C4-2B (cell line): ENCODE measurements around the gene MDK.

Experiments
- CTCF ChIP-seq: fragments of 450-650 bp; conservative IDR thresholded peaks from 2 replicates; pipeline ENCODE4 v1.5.1; 2017; ENCODE audit warnings: mild to moderate bottlenecking
- ZFX ChIP-seq: fragments of 450-650 bp; IDR thresholded peaks from 2 replicates; pipeline ENCODE4 v1.6.1; 2017

DNA sequence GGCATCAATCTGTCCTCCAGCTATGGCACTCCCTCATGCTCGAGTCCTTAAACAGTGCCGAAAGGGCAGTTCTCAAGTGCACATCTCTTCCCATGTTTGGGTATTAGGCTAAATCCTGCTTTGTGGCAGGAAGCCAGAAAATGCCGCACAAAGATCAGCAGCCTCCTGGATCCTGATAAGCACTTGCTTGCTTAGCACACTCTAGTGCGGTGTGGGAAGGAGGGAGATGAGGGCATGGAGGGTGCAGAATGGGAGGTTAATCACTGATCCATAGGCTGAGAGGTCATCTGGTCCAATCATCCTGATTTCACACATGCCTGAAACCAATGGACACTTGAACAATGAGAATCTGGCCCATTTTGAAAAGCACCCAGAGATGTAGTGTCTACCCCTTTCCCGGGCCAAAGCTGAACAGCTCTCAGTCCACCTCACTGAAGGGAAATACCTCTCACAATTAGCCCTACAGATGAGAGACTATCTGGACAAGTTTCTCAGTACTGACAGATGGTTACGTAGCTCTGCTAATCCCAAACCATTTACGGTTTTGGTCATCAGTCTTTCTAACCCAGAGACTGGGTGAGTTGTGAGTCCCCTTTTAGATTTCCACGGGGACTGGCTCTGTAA lies 39.9 kb downstream of the MDK start:
- TF ChIP-seq CTCF (no peak), ZFX (no peak)
